Ramos (cell line): ENCODE results near the gene SCAP.
"Not testable (repeated sequence)": the region's sequence is repeated elsewhere in the genome, so short reads cannot be mapped to it uniquely, and the experiment has no call there.

ENCODE experiments used
- in situ Hi-C: fragments of 300-500 bp; cut with MboI; formaldehyde crosslinking; loops from one replicate; pipeline ENCODE4 v1.14.3; 2022; ENCODE audit warnings: low sequenced_read_pairs; ENCODE audit not compliant: unreplicated experiment

The SCAP gene

DNA sequence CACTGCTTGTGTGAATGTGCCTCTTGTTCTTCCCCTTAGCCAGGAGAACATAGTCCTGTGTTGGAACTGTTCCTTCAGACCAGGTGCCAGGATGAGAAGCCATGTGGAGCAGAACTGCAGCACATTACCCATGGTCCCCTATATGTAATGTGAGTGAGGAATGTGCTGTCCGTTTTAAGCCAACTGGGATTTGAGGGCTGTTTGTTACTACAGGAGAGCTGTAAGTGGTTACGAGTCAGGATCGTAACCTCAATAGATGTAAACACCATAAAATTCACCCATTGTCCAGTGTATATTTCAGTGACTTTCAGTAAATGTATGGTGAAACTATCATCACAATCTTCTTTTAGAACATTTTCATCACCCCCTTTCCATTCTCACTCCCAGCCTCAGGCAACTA is 10.1 kb upstream of the SCAP start:
- in situ Hi-C loops = no loop called here

DNA sequence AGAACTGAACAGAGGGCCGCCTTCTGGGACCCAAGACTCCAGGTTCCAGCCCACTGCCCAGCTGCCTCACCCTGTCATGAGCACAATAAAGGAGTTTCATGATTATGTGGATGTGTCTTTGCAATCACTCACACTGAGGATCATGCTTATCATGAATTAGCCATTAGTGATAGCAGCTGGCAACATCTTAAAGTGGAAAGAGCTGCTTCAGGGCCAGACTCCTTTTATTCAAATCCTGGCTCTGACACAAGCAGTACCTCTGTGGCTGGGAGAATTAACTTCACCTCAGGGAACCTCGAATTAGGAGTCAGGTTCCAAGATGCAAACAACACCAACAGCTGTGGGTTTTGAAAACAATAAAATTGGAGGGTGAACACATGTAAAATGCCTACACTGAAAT is 6.6 kb upstream of the SCAP start:
- in situ Hi-C loops = no loop called here

DNA sequence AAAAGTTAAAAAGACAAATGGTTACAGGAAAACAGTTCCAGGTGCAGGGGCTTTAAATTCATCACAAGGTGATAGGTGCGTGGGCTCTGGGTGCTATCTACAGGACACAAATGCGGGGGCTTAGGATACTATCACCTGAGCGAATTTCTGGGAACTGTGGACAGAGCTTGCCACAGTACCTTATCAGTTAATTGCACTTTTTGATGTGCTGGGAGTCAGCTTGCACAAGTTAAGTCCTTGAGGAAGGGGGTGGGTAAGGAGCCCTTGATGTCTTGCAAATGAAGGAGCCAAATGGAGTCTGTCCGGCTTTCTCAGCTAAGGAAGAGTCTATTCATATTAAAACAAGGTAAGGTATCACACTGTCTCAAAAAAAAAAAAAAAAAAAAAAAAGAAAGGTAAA is 6.0 kb upstream of the SCAP start:
- in situ Hi-C loops = not testable (repeated sequence)

DNA sequence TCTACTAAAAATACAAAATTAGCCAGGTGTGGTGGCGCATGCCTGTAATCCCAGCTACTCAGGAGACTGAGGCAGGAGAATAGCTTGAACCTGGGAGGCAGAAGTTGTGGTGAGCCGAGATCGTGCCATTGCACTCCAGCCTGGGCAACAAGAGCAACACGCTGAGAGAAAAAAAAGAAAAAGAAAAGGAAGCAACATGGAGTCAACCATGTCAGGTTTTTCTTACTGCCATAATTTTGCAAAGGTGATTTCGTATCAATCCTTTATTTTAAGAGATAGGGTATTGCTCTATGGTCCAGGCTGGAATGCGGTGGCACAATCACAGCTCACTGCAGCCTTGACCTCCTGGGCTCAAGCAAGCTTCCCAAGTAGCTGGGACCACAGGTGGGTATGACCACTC is 4.5 kb upstream of the SCAP start:
- in situ Hi-C loops = not testable (repeated sequence)

DNA sequence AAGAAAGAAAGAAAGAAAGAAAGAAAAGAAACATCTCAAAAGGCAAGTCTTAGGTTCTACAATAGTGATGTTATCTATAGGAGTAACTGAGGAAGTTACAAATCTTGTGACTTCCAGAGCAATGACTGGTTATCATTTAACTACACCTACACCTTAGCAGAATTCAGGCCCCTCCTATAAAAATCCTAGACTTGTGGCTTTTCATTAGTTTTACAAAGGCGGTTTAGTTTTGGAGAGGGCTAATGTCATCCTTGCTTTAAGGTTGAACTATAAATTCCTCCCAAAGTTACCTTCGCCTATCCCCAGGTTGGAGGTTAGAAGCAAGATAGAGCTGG is 4.1 kb upstream of the SCAP start:
- in situ Hi-C loops = no loop called here

DNA sequence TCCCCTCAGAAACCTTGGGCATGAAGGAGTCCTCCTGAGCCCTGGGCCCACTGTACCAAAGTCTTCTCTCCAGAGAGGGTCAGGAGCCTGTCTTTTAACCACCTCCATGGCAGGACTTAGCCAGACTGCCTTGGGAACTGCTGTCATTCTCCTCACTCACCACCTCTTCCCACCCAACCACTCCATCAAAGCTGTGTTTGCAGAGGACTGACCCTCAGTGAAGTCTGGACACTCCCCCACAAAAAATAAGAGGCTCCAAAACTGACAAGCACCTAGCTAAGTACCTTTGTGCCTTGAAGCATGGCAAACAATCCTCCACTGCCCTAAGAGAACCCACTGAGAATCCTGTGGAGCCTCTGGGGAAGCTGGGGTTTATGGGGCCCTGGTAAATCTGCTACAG is 2.3 kb upstream of the SCAP start:
- in situ Hi-C loops = no loop called here

DNA sequence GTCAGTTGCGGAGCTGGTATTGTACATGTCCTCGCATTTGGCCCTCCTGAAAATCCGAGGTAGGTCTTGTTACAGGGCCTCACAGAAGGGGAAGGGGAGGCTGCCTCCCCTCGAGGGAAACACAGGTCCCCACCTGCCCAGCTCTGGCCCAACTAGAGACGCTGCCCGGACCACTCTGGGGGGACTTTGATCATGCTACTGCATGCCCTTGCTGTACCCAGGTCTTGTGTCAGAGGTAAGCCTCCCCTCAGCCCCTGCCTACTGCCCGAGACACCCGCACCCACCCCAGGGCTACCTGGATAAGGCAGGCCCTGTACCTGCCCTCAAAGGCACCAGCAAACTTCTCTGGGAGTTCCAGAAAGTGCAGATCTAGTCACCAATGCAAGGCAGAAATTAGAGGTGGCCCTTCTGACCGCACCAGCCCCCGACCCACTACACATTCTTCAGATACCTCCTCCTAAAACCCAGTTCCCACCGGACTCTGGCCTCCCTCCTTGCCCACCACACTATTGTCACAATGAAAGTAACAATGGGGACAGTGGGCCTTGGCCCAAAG is 981 bp upstream of the SCAP start:
- in situ Hi-C loops = no loop called here

DNA sequence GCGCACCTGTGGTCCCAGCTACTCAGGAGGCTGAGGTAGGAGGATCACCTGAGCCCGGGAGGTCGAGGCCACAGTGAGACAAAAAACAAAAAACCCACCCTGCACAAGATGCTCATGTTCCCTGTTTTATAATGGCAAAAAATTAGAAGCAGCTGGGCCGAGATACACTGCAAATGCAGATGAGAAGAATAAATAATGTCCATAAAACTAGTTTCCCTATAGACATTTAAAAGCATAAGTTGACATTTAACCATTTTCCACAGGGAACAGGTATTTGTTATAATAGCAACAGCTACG is 537 bp upstream of the SCAP start:
- in situ Hi-C loops = no loop called here

DNA sequence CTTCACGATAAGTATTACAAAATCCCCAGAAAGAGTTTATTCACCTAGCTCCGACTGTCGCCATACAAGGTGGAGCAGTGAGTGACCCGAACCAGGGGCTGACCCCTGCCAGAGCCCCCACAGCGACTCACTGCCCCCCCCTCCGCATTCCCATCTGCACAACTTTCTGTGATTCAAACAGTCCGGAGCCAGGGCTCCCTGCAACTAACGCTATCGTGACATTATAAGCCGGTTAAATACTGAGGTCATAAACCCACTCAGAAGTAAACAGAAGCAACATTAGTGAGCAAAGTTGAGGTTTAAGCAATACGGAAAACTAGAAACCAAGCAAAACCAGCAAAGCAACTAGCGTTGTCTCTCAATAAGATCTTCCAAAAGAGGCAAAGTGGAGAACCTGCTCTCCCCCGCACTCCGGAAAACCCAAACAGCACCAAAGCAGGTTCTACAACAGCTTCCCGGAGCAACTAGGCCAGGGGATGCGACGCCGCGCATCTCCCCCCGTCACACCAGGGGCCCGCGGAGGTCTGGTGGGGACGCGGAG is 642 bp downstream of the SCAP start:
- in situ Hi-C loops = no loop called here

DNA sequence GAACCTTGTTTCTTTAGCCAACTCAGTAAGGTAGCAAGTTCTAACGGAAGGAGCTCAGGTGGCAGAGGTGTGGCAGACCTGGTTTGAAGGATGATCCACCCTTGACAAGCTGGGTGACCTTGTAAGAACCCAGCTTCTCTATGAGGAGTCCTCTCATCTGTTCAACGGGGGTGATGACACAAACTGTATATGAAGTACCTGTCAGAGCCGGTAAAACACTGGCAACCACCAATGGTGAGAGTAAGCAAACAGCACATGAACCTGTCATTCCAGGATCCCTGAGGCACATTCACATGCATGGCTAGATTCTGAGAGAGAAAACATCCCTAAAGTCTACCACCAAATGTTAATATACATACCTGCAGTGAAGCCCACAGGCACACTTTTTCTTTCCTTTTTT is 2.4 kb downstream of the SCAP start:
- in situ Hi-C loops = no loop called here

DNA sequence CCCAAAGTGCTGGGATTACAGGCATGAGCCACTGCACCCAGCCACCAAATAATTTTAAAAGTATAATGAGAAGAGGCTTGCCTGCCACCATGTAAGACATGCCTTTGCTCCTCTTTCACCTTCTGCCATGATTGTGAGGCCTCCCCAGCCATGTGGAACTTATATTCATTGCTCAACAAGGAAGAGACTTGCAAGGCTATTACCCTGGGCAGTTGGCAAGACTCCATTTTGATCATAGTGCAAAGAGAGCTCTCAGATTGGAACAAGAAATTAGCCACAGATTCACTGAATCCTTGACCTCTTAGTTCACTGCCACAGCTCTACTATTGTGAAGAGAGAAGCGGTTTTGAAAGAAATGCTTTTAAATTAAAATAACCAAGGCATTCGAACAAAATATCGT is 6.1 kb downstream of the SCAP start:
- in situ Hi-C loops = no loop called here

DNA sequence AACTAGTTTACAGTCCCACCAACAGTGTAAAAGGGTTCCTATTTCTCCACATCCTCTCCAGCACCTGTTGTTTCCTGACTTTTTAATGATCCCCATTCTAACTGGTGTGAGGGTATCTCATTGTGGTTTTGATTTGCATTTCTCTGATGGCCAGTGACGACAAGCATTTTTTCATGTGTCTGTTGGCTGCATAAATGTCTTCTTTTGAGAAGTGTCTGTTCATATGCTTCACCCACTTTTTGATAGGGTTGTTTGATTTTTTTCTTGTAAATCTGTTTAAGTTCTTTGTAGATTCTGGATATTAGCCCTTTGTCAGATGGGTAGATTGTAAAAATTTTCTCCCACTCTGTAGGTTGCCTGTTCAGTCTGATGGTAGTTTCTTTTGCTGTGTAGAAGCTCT is 7.4 kb downstream of the SCAP start:
- in situ Hi-C loops = not testable (repeated sequence)

DNA sequence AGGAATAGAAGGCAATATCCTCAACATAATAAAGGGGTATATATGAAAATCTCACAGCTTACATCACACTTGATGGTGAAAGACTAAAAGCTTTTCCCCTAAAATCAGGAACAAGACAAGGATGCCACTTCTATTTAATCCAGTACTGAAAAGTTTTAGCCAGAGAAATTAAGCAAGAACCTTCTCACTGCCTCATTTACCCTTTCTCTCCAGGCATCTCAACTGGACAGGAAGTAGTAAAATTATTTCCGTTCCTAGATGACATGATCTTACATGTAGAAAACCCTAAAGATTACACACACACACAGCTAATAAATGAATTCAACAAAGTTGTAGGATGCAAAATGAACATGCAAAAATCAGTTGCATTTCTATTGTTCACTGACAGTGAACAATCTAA is 11.2 kb downstream of the SCAP start:
- in situ Hi-C loops = no loop called here

DNA sequence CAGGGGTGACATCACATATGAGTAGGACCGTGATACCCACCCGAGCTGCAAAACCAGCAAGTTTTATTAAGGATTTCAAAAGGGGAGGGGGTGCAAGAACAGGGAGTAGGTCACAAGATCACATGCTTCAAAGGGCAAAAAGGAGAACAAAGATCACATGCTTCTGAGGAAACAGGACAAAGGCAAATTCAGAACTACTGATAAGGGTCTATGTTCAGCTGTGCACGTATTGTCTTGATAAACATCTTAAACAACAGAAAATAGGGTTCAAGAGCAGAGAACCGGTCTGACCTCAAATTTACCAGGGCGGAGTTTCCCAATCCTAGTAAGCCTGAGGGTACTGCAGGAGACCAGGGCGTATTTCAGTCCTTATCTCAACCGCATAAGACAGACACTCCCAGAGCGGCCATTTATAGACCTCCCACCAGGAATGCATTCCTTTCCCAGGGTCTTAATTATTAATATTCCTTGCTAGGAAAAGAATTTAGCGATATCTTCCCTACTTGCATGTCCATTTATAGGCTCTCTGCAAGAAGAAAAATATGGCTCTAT is 16.1 kb downstream of the SCAP start:
- in situ Hi-C loops = not testable (repeated sequence)

DNA sequence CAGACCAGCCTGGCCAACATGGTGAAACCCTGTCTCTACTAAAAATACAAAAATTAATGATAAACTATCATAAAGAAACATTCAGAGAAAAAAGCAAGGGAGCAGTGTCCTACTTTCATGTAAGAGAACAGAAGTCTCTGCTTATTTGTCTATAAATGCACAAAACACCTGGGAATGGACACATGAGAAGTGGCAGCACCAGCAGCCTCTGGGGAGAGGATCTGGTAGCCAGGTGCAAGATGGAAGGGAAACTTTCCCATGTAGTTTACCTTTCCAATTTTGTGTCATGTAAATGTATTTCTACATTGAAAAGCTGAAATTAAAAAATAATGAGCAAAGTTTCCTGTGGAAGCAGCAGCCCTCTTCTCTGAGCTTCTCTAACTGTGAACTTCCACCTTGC is 18.8 kb downstream of the SCAP start:
- in situ Hi-C loops = no loop called here

DNA sequence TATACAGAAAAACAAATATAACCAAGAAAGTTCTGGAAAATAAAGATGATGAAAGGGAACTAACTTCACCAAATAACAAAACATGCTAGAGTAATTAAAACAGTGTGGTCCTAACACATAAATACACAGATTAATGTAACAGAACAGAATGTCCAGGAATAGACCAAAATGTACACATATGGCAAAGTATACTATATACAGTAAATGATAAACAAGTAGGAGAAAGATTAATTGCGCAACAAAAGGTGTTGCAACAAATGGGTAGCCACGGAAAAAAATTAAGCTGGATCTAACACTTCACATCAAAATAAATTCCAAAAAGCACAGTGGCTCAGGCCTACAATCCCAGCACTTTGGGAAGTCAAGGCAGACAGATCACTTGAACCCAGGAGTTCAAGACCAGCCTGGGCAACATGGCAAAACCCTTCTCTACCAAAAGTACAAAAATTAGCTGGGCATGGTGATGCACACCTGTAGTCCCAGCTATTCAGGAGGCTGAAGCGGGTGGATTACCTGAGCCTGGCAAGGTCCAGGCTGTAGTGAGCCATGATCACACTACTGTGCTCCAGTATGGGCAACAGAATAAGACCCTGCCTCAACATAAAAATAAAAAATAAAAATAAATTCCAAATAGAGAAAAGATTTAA is 19.8 kb downstream of the SCAP start:
- in situ Hi-C loops = no loop called here

DNA sequence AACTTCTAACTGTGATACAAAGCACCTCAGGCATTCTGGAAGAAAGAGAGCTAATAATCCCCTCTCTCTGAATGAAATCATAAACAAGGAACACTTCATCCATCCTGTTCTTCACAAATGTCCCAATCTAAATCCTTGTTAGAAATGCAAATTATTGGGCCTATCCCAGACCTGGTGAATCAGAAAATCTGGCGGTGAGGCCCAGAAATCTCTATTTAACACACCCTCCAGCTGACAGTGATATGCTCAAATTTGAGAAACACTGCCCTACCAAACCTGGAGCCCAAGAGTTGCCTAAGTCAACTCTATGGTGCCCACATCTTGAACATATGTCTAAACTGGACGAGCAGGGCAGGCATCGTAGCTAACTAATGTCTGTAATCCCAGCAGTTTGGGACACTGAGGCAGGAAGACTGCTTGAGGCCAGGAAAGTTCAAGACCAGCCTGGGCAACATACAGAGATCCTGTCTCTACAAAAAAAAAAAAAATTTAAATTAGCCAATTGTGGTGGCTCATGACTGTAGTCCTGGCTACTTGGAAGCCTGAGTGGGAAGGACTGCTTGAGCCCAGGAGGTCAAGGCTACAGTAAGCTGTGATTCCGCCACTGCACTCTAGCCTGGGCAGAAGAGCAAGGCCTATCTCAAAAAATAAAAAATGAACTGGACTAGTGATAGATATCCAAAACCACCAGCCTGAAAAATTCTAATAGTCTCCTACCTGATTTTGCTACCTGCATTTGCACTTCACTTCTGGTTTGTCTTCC is 23.1 kb downstream of the SCAP start:
- in situ Hi-C loops = no loop called here

DNA sequence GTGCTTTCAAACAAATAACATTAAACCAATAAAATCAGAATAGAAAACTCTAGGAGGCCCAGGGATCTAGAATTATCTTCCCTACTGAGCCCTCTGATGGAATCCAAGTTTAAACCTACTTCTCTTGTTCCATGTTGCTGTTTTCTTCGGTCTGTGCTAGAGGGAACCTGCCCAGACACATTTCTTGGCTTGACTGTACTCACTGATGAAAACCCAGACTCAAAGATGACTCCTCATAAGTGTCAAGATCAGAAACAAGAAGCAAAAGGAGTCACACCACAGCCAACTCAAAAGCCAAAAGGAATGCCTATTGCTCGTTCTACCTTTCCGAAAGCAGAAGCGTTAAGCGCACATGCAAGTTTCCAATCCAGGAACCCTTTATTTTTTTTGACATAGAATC is 31.6 kb downstream of the SCAP start:
- in situ Hi-C loops = no loop called here

DNA sequence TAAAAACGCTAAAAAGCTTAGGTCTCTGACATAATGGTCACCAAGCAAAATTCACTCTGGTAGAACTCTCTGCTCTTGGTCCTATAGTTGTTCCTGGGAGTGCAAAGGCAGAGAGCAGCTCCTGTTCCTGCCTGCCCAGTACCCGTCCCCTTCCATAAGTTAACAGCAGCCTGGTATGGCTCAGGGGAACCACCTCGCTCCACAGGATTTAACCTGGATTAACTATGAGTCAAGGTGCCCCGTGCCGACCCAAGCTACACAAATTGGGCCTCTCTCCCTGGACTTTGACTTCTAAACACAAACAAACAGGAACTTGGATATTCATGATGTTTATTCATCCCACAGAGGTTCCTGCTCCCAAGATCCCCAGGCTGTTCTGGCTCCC is 32.1 kb downstream of the SCAP start:
- in situ Hi-C loops = no loop called here

DNA sequence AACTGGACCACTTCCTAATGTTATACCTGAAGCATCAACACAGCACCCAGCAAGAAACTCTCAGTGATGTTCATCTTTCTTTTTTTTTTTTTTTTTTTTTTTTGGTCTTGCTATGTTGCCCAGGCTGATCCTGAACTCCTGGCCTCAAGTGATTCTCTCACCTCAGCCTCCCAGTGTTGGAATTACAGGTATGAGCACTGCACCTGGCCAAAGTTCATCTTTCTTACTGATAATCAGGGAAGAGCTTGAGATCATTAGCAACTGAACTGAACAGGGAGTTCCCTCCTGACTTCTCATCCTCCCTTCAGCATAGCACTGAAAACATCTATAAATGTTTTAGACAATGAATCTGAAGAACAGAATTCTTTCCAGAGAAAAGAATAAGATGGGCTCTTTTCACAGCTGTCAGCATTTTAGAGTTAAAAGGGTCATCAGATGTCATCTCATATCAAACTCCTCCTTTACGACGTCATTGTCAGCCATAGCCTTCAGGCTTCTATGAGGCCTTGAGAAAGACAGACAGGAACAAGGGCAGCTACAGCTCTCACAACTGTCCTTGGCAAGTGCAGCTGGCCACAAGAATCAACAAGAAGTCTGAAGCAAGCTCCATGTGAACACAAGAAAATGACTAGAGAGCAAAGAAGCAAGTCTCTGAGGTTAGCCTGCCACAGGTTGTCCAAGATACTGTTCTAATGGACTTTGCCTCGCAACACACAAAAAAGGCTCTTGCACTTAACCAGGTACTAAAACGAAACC is 33.8 kb downstream of the SCAP start:
- in situ Hi-C loops = no loop called here

DNA sequence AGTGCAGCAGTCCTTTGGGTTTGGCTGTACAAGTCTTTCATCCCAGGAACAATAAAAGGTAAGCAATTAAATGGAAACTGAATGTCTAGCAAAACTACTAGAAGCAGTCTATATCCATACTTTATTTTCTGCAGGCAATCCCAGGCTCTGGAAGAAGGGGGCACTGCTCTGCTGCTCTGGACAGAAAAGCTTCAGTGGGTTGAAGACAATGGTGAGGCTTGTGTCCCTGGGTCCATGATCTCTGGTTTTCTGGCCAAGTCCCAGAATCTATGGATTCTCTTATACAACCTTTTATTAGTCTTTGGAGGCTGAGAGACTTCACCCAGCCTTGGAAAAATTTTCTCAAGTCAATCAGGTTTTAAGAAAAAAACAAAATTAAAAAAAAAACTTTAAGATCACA is 35.6 kb downstream of the SCAP start:
- in situ Hi-C loops = no loop called here
